ENCODE data around the gene ADGRL4. TPM values are rescaled to one million over a fixed set of nuclear protein-coding genes. Genes with fewer than 3 reads are reported as not detected.

The ADGRL4 gene
- total RNA-seq, 1 experiment from 2014 or later, result 0.63 TPM

GRCh38 chr1:79040424-79041082 is 34.0 kb upstream of the ADGRL4 start:
- H2AK5ac ChIP-seq (ENCODE audit: insufficient read length, low read length), result no peak overlapping the region
- H3K9ac ChIP-seq (ENCODE audit: extremely low read depth, insufficient read length, low read length), result no peak overlapping the region
- no peak overlapping the region for H3K14ac ChIP-seq (ENCODE audit: insufficient read depth, low read length)
- no peak overlapping the region for H2AFZ ChIP-seq (ENCODE audit: low read length)
- no peaks in the 10 kb centered on the region for H3K79me1 ChIP-seq (ENCODE audit: insufficient read depth, low read depth, low read length, poor library complexity, severe bottlenecking)
- no peaks in the 10 kb centered on the region for H3K79me2 ChIP-seq (ENCODE audit: insufficient read depth, low read length)
- no peak overlapping the region for H3K27ac ChIP-seq (ENCODE audit: insufficient read length, low read depth, low read length)
- Mint-ChIP-seq H3K9me3 (peaks cover 29 to 32% of the 10 kb centered on the region in 2 experiments), H3K27me3 (ENCODE audit: low read depth) (no peaks in the 10 kb centered on the region; the same call in 1 of the 2 replicates), H3K36me3 (ENCODE audit: insufficient read depth in 1 of 3, low read depth in 3 of 3) (peaks cover 18 to 27% (median 20%) of the 10 kb centered on the region in 3 experiments), H3K27ac (no peak overlapping the region), H3K4me3 (no peak overlapping the region), H3K4me1 (peaks cover 2 to 4% of the 10 kb centered on the region in 2 experiments; a peak in 3 of 4 replicates)
- no peak overlapping the region for H3K4me2 ChIP-seq (ENCODE audit: insufficient read depth, insufficient read length, low read length)
- H4K91ac ChIP-seq (ENCODE audit: insufficient read length, low read depth, low read length), result no peak overlapping the region
- H3K23ac ChIP-seq (ENCODE audit: insufficient read length, low read depth, low read length), result no peak overlapping the region
- H3K9me3 ChIP-seq (ENCODE audit: control insufficient read depth, low read depth, low read length), result no peaks in the 10 kb centered on the region
- H2BK120ac ChIP-seq (ENCODE audit: low read depth, low read length, poor library complexity, severe bottlenecking), result no peak overlapping the region
- DNase-seq, result no peak
- H2BK20ac ChIP-seq (ENCODE audit: low read depth, low read length, poor library complexity, severe bottlenecking), result no peak overlapping the region
- H4K8ac ChIP-seq (replicated peaks; ENCODE audit: insufficient read length, low read depth, low read length), result no peak overlapping the region
- H3T11ph ChIP-seq (ENCODE audit: low read length), result no peak overlapping the region
- H3K56ac ChIP-seq (ENCODE audit: insufficient read length, low read depth, low read length), result no peak overlapping the region
- TF ChIP-seq CTCF (conservative IDR thresholded peaks at IDR 0.05), result no peak
- H2BK5ac ChIP-seq (ENCODE audit: insufficient read length, low read length), result no peak overlapping the region
- no peaks in the 10 kb centered on the region for H3K4me1 ChIP-seq (ENCODE audit: insufficient read depth, low read length)
- WGBS (ENCODE audit: extremely low coverage, insufficient read length, low lambda C conversion rate), result no CpG with 5 or more reads among the region's 10 CpGs
- no peak overlapping the region for H2BK15ac ChIP-seq (ENCODE audit: low read depth, low read length)
- no peaks in the 10 kb centered on the region for H3K23me2 ChIP-seq (ENCODE audit: insufficient read length, low read depth, low read length, poor library complexity, severe bottlenecking)
- H3K27me3 ChIP-seq (ENCODE audit: insufficient read depth, low read length), result no peaks in the 10 kb centered on the region
- no peaks in the 10 kb centered on the region for H4K20me1 ChIP-seq (ENCODE audit: control insufficient read depth, insufficient read depth, insufficient read length)
- no peak overlapping the region for H3K18ac ChIP-seq (ENCODE audit: insufficient read length, low read depth, low read length)
- no peak overlapping the region for H2BK12ac ChIP-seq (ENCODE audit: insufficient read length, low read depth, low read length)
- no peak overlapping the region for H4K5ac ChIP-seq (ENCODE audit: insufficient read length, low read depth, low read length)
- no peak overlapping the region for H3K4ac ChIP-seq (ENCODE audit: low read depth, low read length)
